Stimulated activated naive CD8-positive, alpha-beta T cell treated with anti-CD3 and anti-CD28 coated beads, Interleukin-15, Interleukin-2, amounts not matched to agents 100 ng/mL and 50 ng/mL, for 24 hours (primary cell): ENCODE data around the gene TDRD3.

ENCODE experiments used
- H3K27ac Mint-ChIP-seq: one replicate; pipeline ENCODE4 v1.8.0; 2021; ENCODE audit warnings: mild to moderate bottlenecking, mixed read lengths
- H3K27me3 Mint-ChIP-seq: one replicate; pipeline ENCODE4 v1.8.0; 2021; ENCODE audit warnings: mixed read lengths
- H3K36me3 Mint-ChIP-seq: one replicate; pipeline ENCODE4 v1.8.0; 2021; ENCODE audit warnings: low read depth, mixed read lengths
- H3K4me1 Mint-ChIP-seq: one replicate; pipeline ENCODE4 v1.8.0; 2021; ENCODE audit warnings: low read depth, mixed read lengths
- H3K4me3 Mint-ChIP-seq: one replicate; pipeline ENCODE4 v1.8.0; 2021; ENCODE audit warnings: mild to moderate bottlenecking, mixed read lengths
- H3K9me3 Mint-ChIP-seq: one replicate; pipeline ENCODE4 v1.8.0; 2021; ENCODE audit warnings: mixed read lengths

The TDRD3 gene

GRCh38 chr13:60412909-60413616 is 16.0 kb downstream of the TDRD3 start:
- peaks cover 45% of the 10 kb centered on the region for H3K4me1 Mint-ChIP-seq
- H3K9me3 Mint-ChIP-seq, result peaks cover 7% of the 10 kb centered on the region
- H3K27ac Mint-ChIP-seq, result no peak overlapping the region
- peaks cover 20% of the 10 kb centered on the region for H3K36me3 Mint-ChIP-seq
- H3K27me3 Mint-ChIP-seq, result no peaks in the 10 kb centered on the region
- H3K4me3 Mint-ChIP-seq, result no peak overlapping the region

GRCh38 chr13:60414177-60414576 is 17.2 kb downstream of the TDRD3 start:
- H3K9me3 Mint-ChIP-seq, result peaks cover 11% of the 10 kb centered on the region
- no peaks in the 10 kb centered on the region for H3K27me3 Mint-ChIP-seq
- peaks cover 18% of the 10 kb centered on the region for H3K36me3 Mint-ChIP-seq
- no peak overlapping the region for H3K4me3 Mint-ChIP-seq
- peaks cover 46% of the 10 kb centered on the region for H3K4me1 Mint-ChIP-seq
- H3K27ac Mint-ChIP-seq, result no peak overlapping the region

- no peaks in the 10 kb centered on the region for H3K27me3 Mint-ChIP-seq
- H3K36me3 Mint-ChIP-seq, result peaks cover 21% of the 10 kb centered on the region
- peaks cover 11% of the 10 kb centered on the region for H3K9me3 Mint-ChIP-seq
- no peak overlapping the region for H3K4me3 Mint-ChIP-seq
- peaks cover 17% of the 10 kb centered on the region for H3K4me1 Mint-ChIP-seq
- no peak overlapping the region for H3K27ac Mint-ChIP-seq
Measured at GRCh38 chr13:60417734-60418133, 20.7 kb downstream of the TDRD3 start.

GRCh38 chr13:60418954-60419353 is 21.9 kb downstream of the TDRD3 start:
- peaks cover 17% of the 10 kb centered on the region for H3K4me1 Mint-ChIP-seq
- no peak overlapping the region for H3K4me3 Mint-ChIP-seq
- H3K27me3 Mint-ChIP-seq, result no peaks in the 10 kb centered on the region
- H3K9me3 Mint-ChIP-seq, result peaks cover 11% of the 10 kb centered on the region
- H3K27ac Mint-ChIP-seq, result no peak overlapping the region
- H3K36me3 Mint-ChIP-seq, result peaks cover 21% of the 10 kb centered on the region

GRCh38 chr13:60425332-60425731 is 28.3 kb downstream of the TDRD3 start:
- Mint-ChIP-seq H3K36me3 (peaks cover 6% of the 10 kb centered on the region), H3K27me3 (no peaks in the 10 kb centered on the region), H3K4me1 (peaks cover 21% of the 10 kb centered on the region), H3K27ac (no peak overlapping the region), H3K9me3 (no peaks in the 10 kb centered on the region), H3K4me3 (no peak overlapping the region)

GRCh38 chr13:60426075-60426474 is 29.1 kb downstream of the TDRD3 start:
- H3K27me3 Mint-ChIP-seq, result no peaks in the 10 kb centered on the region
- peaks cover 21% of the 10 kb centered on the region for H3K4me1 Mint-ChIP-seq
- H3K4me3 Mint-ChIP-seq, result no peak overlapping the region
- peaks cover 2% of the 10 kb centered on the region for H3K36me3 Mint-ChIP-seq
- no peaks in the 10 kb centered on the region for H3K9me3 Mint-ChIP-seq
- H3K27ac Mint-ChIP-seq, result no peak overlapping the region

GRCh38 chr13:60427285-60427684 is 30.3 kb downstream of the TDRD3 start:
- Mint-ChIP-seq H3K9me3 (no peaks in the 10 kb centered on the region), H3K36me3 (no peaks in the 10 kb centered on the region), H3K27ac (peak overlapping the region; percentile 34), H3K27me3 (no peaks in the 10 kb centered on the region), H3K4me3 (no peak overlapping the region), H3K4me1 (peaks cover 21% of the 10 kb centered on the region)

GRCh38 chr13:60431108-60431700 is 34.2 kb downstream of the TDRD3 start:
- Mint-ChIP-seq H3K27ac (no peak overlapping the region), H3K4me1 (peaks cover 25% of the 10 kb centered on the region), H3K36me3 (no peaks in the 10 kb centered on the region), H3K27me3 (no peaks in the 10 kb centered on the region), H3K9me3 (no peaks in the 10 kb centered on the region), H3K4me3 (no peak overlapping the region)

GRCh38 chr13:60433505-60433904 is 36.5 kb downstream of the TDRD3 start:
- Mint-ChIP-seq H3K9me3 (no peaks in the 10 kb centered on the region), H3K4me1 (peaks cover 18% of the 10 kb centered on the region), H3K4me3 (no peak overlapping the region), H3K27me3 (no peaks in the 10 kb centered on the region), H3K36me3 (no peaks in the 10 kb centered on the region), H3K27ac (no peak overlapping the region)

GRCh38 chr13:60435762-60436374 is 38.8 kb downstream of the TDRD3 start:
- H3K9me3 Mint-ChIP-seq, result no peaks in the 10 kb centered on the region
- H3K4me3 Mint-ChIP-seq, result no peak overlapping the region
- H3K4me1 Mint-ChIP-seq, result peaks cover 18% of the 10 kb centered on the region
- no peaks in the 10 kb centered on the region for H3K36me3 Mint-ChIP-seq
- H3K27me3 Mint-ChIP-seq, result no peaks in the 10 kb centered on the region
- H3K27ac Mint-ChIP-seq, result no peak overlapping the region

GRCh38 chr13:60439201-60439600 is 42.2 kb downstream of the TDRD3 start:
- H3K4me3 Mint-ChIP-seq, result no peak overlapping the region
- H3K27ac Mint-ChIP-seq, result no peak overlapping the region
- no peaks in the 10 kb centered on the region for H3K9me3 Mint-ChIP-seq
- H3K27me3 Mint-ChIP-seq, result no peaks in the 10 kb centered on the region
- peaks cover 18% of the 10 kb centered on the region for H3K4me1 Mint-ChIP-seq
- H3K36me3 Mint-ChIP-seq, result no peaks in the 10 kb centered on the region

- H3K4me3 Mint-ChIP-seq, result no peak overlapping the region
Measured at GRCh38 chr13:60441761-60442160, 44.7 kb downstream of the TDRD3 start.

GRCh38 chr13:60448907-60449510 is 52.0 kb downstream of the TDRD3 start:
- H3K36me3 Mint-ChIP-seq, result peaks cover 9% of the 10 kb centered on the region
- H3K4me3 Mint-ChIP-seq, result no peak overlapping the region
- no peaks in the 10 kb centered on the region for H3K27me3 Mint-ChIP-seq
- no peaks in the 10 kb centered on the region for H3K9me3 Mint-ChIP-seq
- no peaks in the 10 kb centered on the region for H3K4me1 Mint-ChIP-seq
- H3K27ac Mint-ChIP-seq, result no peak overlapping the region

More at GRCh38 chr13:60441761-60442160, 44.7 kb downstream of the TDRD3 start:
- H3K27me3 Mint-ChIP-seq, result no peaks in the 10 kb centered on the region
- H3K4me1 Mint-ChIP-seq, result peaks cover 4% of the 10 kb centered on the region
- H3K9me3 Mint-ChIP-seq, result no peaks in the 10 kb centered on the region
- H3K27ac Mint-ChIP-seq, result no peak overlapping the region
- H3K36me3 Mint-ChIP-seq, result no peaks in the 10 kb centered on the region

GRCh38 chr13:60453490-60453889 is 56.5 kb downstream of the TDRD3 start:
- H3K27ac Mint-ChIP-seq, result no peak overlapping the region
- H3K4me3 Mint-ChIP-seq, result no peak overlapping the region
- H3K4me1 Mint-ChIP-seq, result no peaks in the 10 kb centered on the region
- H3K9me3 Mint-ChIP-seq, result no peaks in the 10 kb centered on the region
- peaks cover 9% of the 10 kb centered on the region for H3K36me3 Mint-ChIP-seq
- no peaks in the 10 kb centered on the region for H3K27me3 Mint-ChIP-seq

- no peaks in the 10 kb centered on the region for H3K27me3 Mint-ChIP-seq
- no peaks in the 10 kb centered on the region for H3K9me3 Mint-ChIP-seq
- no peaks in the 10 kb centered on the region for H3K4me1 Mint-ChIP-seq
- H3K27ac Mint-ChIP-seq, result no peak overlapping the region
- peaks cover 9% of the 10 kb centered on the region for H3K36me3 Mint-ChIP-seq
- H3K4me3 Mint-ChIP-seq, result no peak overlapping the region
Measured at GRCh38 chr13:60454425-60454824, 57.4 kb downstream of the TDRD3 start.
